Measurements from ENCODE around the gene RRBP1.

The RRBP1 gene

GRCh38 chr20:17675519-17676377 lies 6.3 kb downstream of the RRBP1 start:
- DNase-seq (ENCODE audit: low spot score) = no peak
- TF ChIP-seq CTCF (IDR thresholded peaks at IDR 0.05; ENCODE audit: extremely low read depth, missing control alignments) = no peak

- DNase-seq (ENCODE audit: low spot score) = no peak
- TF ChIP-seq CTCF (IDR thresholded peaks at IDR 0.05; ENCODE audit: extremely low read depth, missing control alignments) = no peak
Observed at GRCh38 chr20:17674722-17675518, 7.1 kb downstream of the RRBP1 start.

- DNase-seq (ENCODE audit: low spot score) = no peak
- TF ChIP-seq CTCF (IDR thresholded peaks at IDR 0.05; ENCODE audit: extremely low read depth, missing control alignments) = no peak
Observed at GRCh38 chr20:17673084-17673483, 9.0 kb downstream of the RRBP1 start.

- TF ChIP-seq CTCF (IDR thresholded peaks at IDR 0.05; ENCODE audit: extremely low read depth, missing control alignments) = no peak
- no peak for DNase-seq (ENCODE audit: low spot score)
Observed at GRCh38 chr20:17671565-17671964, 10.5 kb downstream of the RRBP1 start.

GRCh38 chr20:17671011-17671410 lies 11.0 kb downstream of the RRBP1 start:
- DNase-seq (ENCODE audit: low spot score) = no peak

GRCh38 chr20:17669306-17669931 lies 12.6 kb downstream of the RRBP1 start:
- DNase-seq (ENCODE audit: low spot score) = no peak
- TF ChIP-seq CTCF (IDR thresholded peaks at IDR 0.05; ENCODE audit: extremely low read depth, missing control alignments) = no peak

More at GRCh38 chr20:17671011-17671410, 11.0 kb downstream of the RRBP1 start:
- TF ChIP-seq CTCF (IDR thresholded peaks at IDR 0.05; ENCODE audit: extremely low read depth, missing control alignments) = no peak
